Right cardiac atrium (tissue), 5 donors: ENCODE results near the gene MALSU1. TPM values are rescaled to one million over a fixed set of nuclear protein-coding genes. Genes with fewer than 3 reads are reported as not detected.
A peak's percentile ranks its signal among the peaks of the same experiment; 100 is the strongest.

ENCODE experiments used
- ATAC-seq, 2 donors: fragments of 200-7000 bp; cut with Tn5 transposase; one replicate each; pipeline versions ENCODE4 v1.8.0 to v1.9.1; 2020; ENCODE audit warnings: moderate library complexity in 2 of 2, mild to moderate bottlenecking in 1 of 2
- DNase-seq, 3 donors: peaks; one replicate each; pipeline ENCODE4 v3.0.0-alpha.2; 2020
- H3K27ac ChIP-seq: one replicate; pipeline ENCODE4 v1.5.1; 2013; ENCODE audit warnings: mild to moderate bottlenecking, low read length, control low read depth, moderate library complexity
- H3K27me3 ChIP-seq: one replicate; pipeline ENCODE4 v1.6.1; 2013; ENCODE audit not compliant: control insufficient read depth, insufficient read depth
- H3K4me1 ChIP-seq: one replicate; pipeline ENCODE4 v1.6.1; 2013; ENCODE audit warnings: low read length; ENCODE audit not compliant: control insufficient read depth, insufficient read depth
- H3K4me3 ChIP-seq: one replicate; pipeline ENCODE4 v1.5.1; 2013; ENCODE audit warnings: low read length, control low read depth
- H3K9me3 ChIP-seq: one replicate; pipeline ENCODE4 v1.6.1; 2013; ENCODE audit warnings: low read length; ENCODE audit not compliant: control insufficient read depth
- WGBS: extraction: QIAGEN DNeasy Blood & Tissue Kit; methylation state at CpG from one replicate; pipeline ENCODE4 v1.1.7; 2013; 5-methylcytosine and 5-hydroxymethylcytosine counted together
- intact Hi-C, 4 donors: fragments of 100-400 bp; cut with DNase I; formaldehyde crosslinking; loops; one replicate each; pipeline versions ENCODE4 v1.11.0 to v1.14.0; 2022 to 2023
- polyA plus RNA-seq: library from polyadenylated mRNA; stranded (reverse); fragments of 200-250 nt; gene quantifications from one replicate; pipeline ENCODE4 v1.2.3, GENCODE V29; 2013
- total RNA-seq, 4 donors: library from RNA; stranded (reverse); fragmentation: NEBNext Ultra II Directional; extraction: Animal tissue kit (Norgen Biotek cat#: 25700); gene quantifications; one replicate each; pipeline ENCODE4 v1.2.1, GENCODE V29; 2021
- donor health status: healthy with polysubstance abuse.
- donor health status: DM: no; HTN: yes; CAD: no.
- donor health status: DM: no; HTN: no; CAD: no.
- donor health status: DM: no; HTN: yes; CAD: no; lungs with severe emphysema.
- donor health status: DM: yes; HTN: yes; CAD: no.

The MALSU1 gene
- total and polyA plus RNA-seq, 5 donors, result 64.6 to 80.7 (median 68.4) TPM

GRCh38 chr7:23285657-23286646 is 13.2 kb upstream of the MALSU1 start:
- WGBS, result 71% methylated on average over 18 of the region's 18 CpGs
- no peak overlapping the region for H3K27ac ChIP-seq
- H3K4me3 ChIP-seq, result no peak overlapping the region
- intact Hi-C loops, result no loop called here
- no peaks in the 10 kb centered on the region for H3K27me3 ChIP-seq
- no peaks in the 10 kb centered on the region for H3K9me3 ChIP-seq
- no peak for ATAC-seq
- no peak for DNase-seq
- no peaks in the 10 kb centered on the region for H3K4me1 ChIP-seq

- 85% methylated on average over 5 of the region's 5 CpGs for WGBS
- H3K27me3 ChIP-seq, result no peaks in the 10 kb centered on the region
- no peaks in the 10 kb centered on the region for H3K4me1 ChIP-seq
- no peak overlapping the region for H3K4me3 ChIP-seq
- no peaks in the 10 kb centered on the region for H3K9me3 ChIP-seq
- ATAC-seq (no peak), DNase-seq (no peak)
- intact Hi-C loops, result no loop called here
- H3K27ac ChIP-seq, result no peak overlapping the region
These were observed 11.5 kb upstream of the MALSU1 start for GRCh38 chr7:23287612-23288011.

- H3K9me3 ChIP-seq, result no peaks in the 10 kb centered on the region
- H3K27me3 ChIP-seq, result no peaks in the 10 kb centered on the region
- no peak overlapping the region for H3K4me3 ChIP-seq
- DNase-seq (no peak), ATAC-seq (no peak)
- H3K27ac ChIP-seq, result no peak overlapping the region
- intact Hi-C loops, result no loop called here
- WGBS, result 94% methylated on average over 9 of the region's 9 CpGs
- H3K4me1 ChIP-seq, result no peaks in the 10 kb centered on the region
These were observed 8.1 kb upstream of the MALSU1 start for GRCh38 chr7:23290993-23291392.

- intact Hi-C loops, result no loop called here
- WGBS, result 65% methylated on average over 3 of the region's 3 CpGs
- Histone ChIP-seq H3K4me1 (no peaks in the 10 kb centered on the region), H3K27ac (no peak overlapping the region), H3K4me3 (no peak overlapping the region), H3K9me3 (no peaks in the 10 kb centered on the region), H3K27me3 (no peaks in the 10 kb centered on the region)
- ATAC-seq (no peak), DNase-seq (no peak)
These were observed 7.1 kb upstream of the MALSU1 start for GRCh38 chr7:23291957-23292560.

- no peak overlapping the region for H3K4me3 ChIP-seq
- WGBS, result 96% methylated on average over 4 of the region's 4 CpGs
- intact Hi-C loops, result no loop called here
- no peak overlapping the region for H3K27ac ChIP-seq
- H3K4me1 ChIP-seq, result no peaks in the 10 kb centered on the region
- no peak for ATAC-seq
- H3K27me3 ChIP-seq, result no peaks in the 10 kb centered on the region
- DNase-seq, result no peak
- H3K9me3 ChIP-seq, result no peaks in the 10 kb centered on the region
These were observed 6.5 kb upstream of the MALSU1 start for GRCh38 chr7:23292623-23293022.

- H3K4me1 ChIP-seq, result no peaks in the 10 kb centered on the region
- no peak overlapping the region for H3K27ac ChIP-seq
- no peak for ATAC-seq
- H3K27me3 ChIP-seq, result no peaks in the 10 kb centered on the region
- H3K4me3 ChIP-seq, result no peak overlapping the region
- no peak for DNase-seq
- H3K9me3 ChIP-seq, result no peaks in the 10 kb centered on the region
- intact Hi-C loops, result no loop called here
- WGBS, result 88% methylated on average over 12 of the region's 12 CpGs
These were observed 5.6 kb upstream of the MALSU1 start for GRCh38 chr7:23293500-23294073.

GRCh38 chr7:23294549-23295400 is 4.4 kb upstream of the MALSU1 start:
- no peak overlapping the region for H3K27ac ChIP-seq
- intact Hi-C loops, result no loop called here
- no peaks in the 10 kb centered on the region for H3K4me1 ChIP-seq
- ATAC-seq, result no peak
- H3K4me3 ChIP-seq, result no peak overlapping the region
- WGBS, result 81% methylated on average over 6 of the region's 6 CpGs
- H3K9me3 ChIP-seq, result no peaks in the 10 kb centered on the region
- no peak for DNase-seq
- no peaks in the 10 kb centered on the region for H3K27me3 ChIP-seq

- intact Hi-C loops, result no loop called here
- no peak for ATAC-seq
- H3K9me3 ChIP-seq, result no peaks in the 10 kb centered on the region
These were observed 3.8 kb upstream of the MALSU1 start for GRCh38 chr7:23295401-23295697.

GRCh38 chr7:23298141-23298881 is 828 bp upstream of the MALSU1 start:
- Histone ChIP-seq H3K27me3 (no peaks in the 10 kb centered on the region), H3K9me3 (no peaks in the 10 kb centered on the region), H3K4me1 (peaks cover 3% of the 10 kb centered on the region), H3K27ac (peak overlapping the region; percentile 31), H3K4me3 (peak overlapping the region; percentile 92)
- intact Hi-C loops, result no loop called here
- 40% methylated on average over 11 of the region's 11 CpGs for WGBS
- ATAC-seq (peak; percentile 16 to 35), DNase-seq (no peak)

More at GRCh38 chr7:23295401-23295697, 3.8 kb upstream of the MALSU1 start:
- no peak for DNase-seq
- H3K27ac ChIP-seq, result no peak overlapping the region
- no peak overlapping the region for H3K4me3 ChIP-seq
- H3K27me3 ChIP-seq, result no peaks in the 10 kb centered on the region
- H3K4me1 ChIP-seq, result no peaks in the 10 kb centered on the region

GRCh38 chr7:23299770-23300300 is 696 bp downstream of the MALSU1 start:
- Histone ChIP-seq H3K4me3 (peak overlapping the region; percentile 92), H3K27ac (peak overlapping the region; percentile 60), H3K4me1 (peaks cover 3% of the 10 kb centered on the region), H3K27me3 (no peaks in the 10 kb centered on the region), H3K9me3 (no peaks in the 10 kb centered on the region)
- intact Hi-C loops, result no loop called here
- DNase-seq (no peak), ATAC-seq (peak in 1 of 2 donors; percentile 2)
- WGBS, result 12% methylated on average over 12 of the region's 12 CpGs
